ENCODE measurements around the gene FAM24A. TPM values are rescaled to one million over a fixed set of nuclear protein-coding genes. Genes with fewer than 3 reads are reported as not detected.

The FAM24A gene
- total and polyA plus RNA-seq, 10 donors = not detected

DNA sequence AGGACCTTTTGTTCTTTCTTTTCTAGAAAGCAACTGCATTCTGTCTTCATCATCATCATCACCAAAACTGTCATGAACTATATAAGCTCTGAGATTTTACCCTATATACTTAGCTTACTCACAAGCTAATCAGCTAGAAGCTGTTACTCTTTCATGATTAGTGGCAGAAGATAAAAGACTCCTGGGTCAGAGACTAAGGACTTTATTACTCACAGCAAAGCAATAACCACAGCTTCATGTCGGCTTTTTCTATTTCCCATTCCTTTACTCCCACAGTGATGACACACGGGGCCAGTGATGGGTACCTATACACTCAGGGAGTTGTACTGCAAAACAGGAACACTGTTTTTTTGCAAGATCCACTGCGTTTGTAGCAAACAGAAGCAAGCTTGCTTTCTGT, 52.0 kb downstream of the FAM24A start:
- no peaks in the 10 kb centered on the region for H3K4me1 ChIP-seq
- no peak overlapping the region for H3K4me3 ChIP-seq
- DNase-seq = no peak
- no peaks in the 10 kb centered on the region for H3K36me3 ChIP-seq
- intact Hi-C loops (cut with DNase I; ENCODE audit: low total_unique reads) = no loop called here
- WGBS, 5 donors = 60 to 75% (median 65%) methylated on average over 3 of the region's 3 CpGs
- H3K27ac ChIP-seq = no peak overlapping the region
- peaks cover 0 to 36% (median 17%) of the 10 kb centered on the region in 8 donors for H3K9me3 ChIP-seq
- TF ChIP-seq POLR2A (IDR thresholded peaks at IDR 0.05) = no peak
- TF ChIP-seq, protein P1, sequence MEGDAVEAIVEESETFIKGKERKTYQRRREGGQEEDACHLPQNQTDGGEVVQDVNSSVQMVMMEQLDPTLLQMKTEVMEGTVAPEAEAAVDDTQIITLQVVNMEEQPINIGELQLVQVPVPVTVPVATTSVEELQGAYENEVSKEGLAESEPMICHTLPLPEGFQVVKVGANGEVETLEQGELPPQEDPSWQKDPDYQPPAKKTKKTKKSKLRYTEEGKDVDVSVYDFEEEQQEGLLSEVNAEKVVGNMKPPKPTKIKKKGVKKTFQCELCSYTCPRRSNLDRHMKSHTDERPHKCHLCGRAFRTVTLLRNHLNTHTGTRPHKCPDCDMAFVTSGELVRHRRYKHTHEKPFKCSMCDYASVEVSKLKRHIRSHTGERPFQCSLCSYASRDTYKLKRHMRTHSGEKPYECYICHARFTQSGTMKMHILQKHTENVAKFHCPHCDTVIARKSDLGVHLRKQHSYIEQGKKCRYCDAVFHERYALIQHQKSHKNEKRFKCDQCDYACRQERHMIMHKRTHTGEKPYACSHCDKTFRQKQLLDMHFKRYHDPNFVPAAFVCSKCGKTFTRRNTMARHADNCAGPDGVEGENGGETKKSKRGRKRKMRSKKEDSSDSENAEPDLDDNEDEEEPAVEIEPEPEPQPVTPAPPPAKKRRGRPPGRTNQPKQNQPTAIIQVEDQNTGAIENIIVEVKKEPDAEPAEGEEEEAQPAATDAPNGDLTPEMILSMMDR (IDR thresholded peaks at IDR 0.05 in 8 of 11, conservative IDR thresholded peaks at IDR 0.05 in 3 of 11) = no peak
- no peak for TF ChIP-seq POLR2AphosphoS5 (IDR thresholded peaks at IDR 0.05)
- no peaks in the 10 kb centered on the region for H3K27me3 ChIP-seq (replicated peaks in 1 of 7)

Other genes with a start within 250 kb of the FAM24A start
- gene C10orf120, start 210.8 kb upstream of the FAM24A start, total RNA-seq = not detected
- not detected for gene C10orf120, start 210.8 kb upstream of the FAM24A start, polyA plus RNA-seq
- gene CUZD1, start 64.8 kb upstream of the FAM24A start, total RNA-seq = 1 to 10 TPM; 1.2 to 2.5 (median 1.8) TPM
- gene CUZD1, start 64.8 kb upstream of the FAM24A start, polyA plus RNA-seq = 1 to 10 TPM; 1.1 to 2.4 (median 1.9) TPM
- gene FAM24B, start 31.0 kb upstream of the FAM24A start, total RNA-seq = 1 to 10 TPM; 2.8 to 8.5 (median 6.0) TPM
- gene FAM24B, start 31.0 kb upstream of the FAM24A start, polyA plus RNA-seq = 1 to 10 TPM; 5.2 to 8.2 (median 5.4) TPM
- 10 to 100 TPM in 1 of 7 donors, 1 to 10 TPM in 6; 6.6 to 10.2 (median 8.8) TPM for gene C10orf88, start 43.6 kb downstream of the FAM24A start, total RNA-seq
- gene C10orf88, start 43.6 kb downstream of the FAM24A start, polyA plus RNA-seq = 1 to 10 TPM; 4.7 to 6.4 (median 6.3) TPM
- 1 to 10 TPM; 1.2 to 4.9 (median 2.4) TPM for gene PSTK, start 69.8 kb downstream of the FAM24A start, total RNA-seq
- gene PSTK, start 69.8 kb downstream of the FAM24A start, polyA plus RNA-seq = 1 to 10 TPM; 3.0 to 3.5 (median 3.3) TPM
- gene IKZF5, start 98.2 kb downstream of the FAM24A start, total RNA-seq = 10 to 100 TPM; 13.9 to 26.7 (median 19.8) TPM
- 10 to 100 TPM in 2 of 3 donors, 1 to 10 TPM in 1; 8.9 to 11.7 (median 10.1) TPM for gene IKZF5, start 98.2 kb downstream of the FAM24A start, polyA plus RNA-seq
- 10 to 100 TPM; 11.8 to 23.9 (median 15.5) TPM for gene ACADSB, start 98.4 kb downstream of the FAM24A start, total RNA-seq
- gene ACADSB, start 98.4 kb downstream of the FAM24A start, polyA plus RNA-seq = 1 to 10 TPM; 5.1 to 6.3 (median 5.9) TPM
- gene HMX3, start 225.4 kb downstream of the FAM24A start, total RNA-seq = not detected
- gene HMX3, start 225.4 kb downstream of the FAM24A start, polyA plus RNA-seq = not detected
- not detected for gene HMX2, start 237.5 kb downstream of the FAM24A start, total RNA-seq
- under 1 TPM in 1 of 3 donors, not detected in 2; 0.08 TPM for gene HMX2, start 237.5 kb downstream of the FAM24A start, polyA plus RNA-seq
- gene BUB3, start 243.8 kb downstream of the FAM24A start, total RNA-seq = 100 to 1,000 TPM in 4 of 7 donors, 10 to 100 TPM in 3; 94.2 to 193 (median 111) TPM
- gene BUB3, start 243.8 kb downstream of the FAM24A start, polyA plus RNA-seq = 10 to 100 TPM; 33.7 to 65.1 (median 62.2) TPM

Measured in spleen (tissue), 11 donors.